ENCODE measurements around the gene G3BP2. TPM values are rescaled to one million over a fixed set of nuclear protein-coding genes. Genes with fewer than 3 reads are reported as not detected.

The G3BP2 gene
- total and polyA plus RNA-seq, 12 donors = 10.6 to 119 (median 87.1) TPM

DNA sequence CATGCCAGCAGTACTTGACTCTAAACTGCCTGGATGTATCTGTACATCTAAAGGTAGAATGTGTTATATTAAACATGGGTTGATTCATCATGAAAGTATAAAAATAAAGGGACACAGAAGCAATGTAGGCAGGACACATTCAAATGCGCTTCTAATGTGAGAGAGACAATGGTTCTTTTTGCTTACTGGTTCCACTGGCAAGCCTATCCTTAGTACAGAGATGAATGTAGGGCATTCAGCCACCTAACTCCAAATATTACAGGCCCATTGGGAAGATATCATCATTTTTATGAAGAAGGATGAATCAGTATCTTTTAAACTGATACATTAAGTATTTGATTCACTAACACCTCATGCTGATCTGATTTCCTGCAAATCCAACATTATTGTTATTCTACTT, 60.9 kb downstream of the G3BP2 start:
- intact Hi-C loops (cut with DNase I) = no loop called here
- no peaks in the 10 kb centered on the region for H3K27me3 ChIP-seq
- ATAC-seq (no peak), DNase-seq (no peak)
- H3K4me1 ChIP-seq = no peaks in the 10 kb centered on the region
- no peak for TF ChIP-seq CTCF (IDR thresholded peaks at IDR 0.05)
- H3K9me3 ChIP-seq = peaks cover 0 to 13% (median 0%) of the 10 kb centered on the region in 11 donors
- no peak overlapping the region for H3K4me3 ChIP-seq
- H3K27ac ChIP-seq = no peak overlapping the region
- no peaks in the 10 kb centered on the region for H3K36me3 ChIP-seq
- 89 to 97% methylated on average over 1 of the region's 1 CpG for WGBS, 2 donors

GRCh38 chr4:75605928-75606327, 67.3 kb downstream of the G3BP2 start:
- Histone ChIP-seq H3K4me3 (no peak overlapping the region), H3K27ac (no peak overlapping the region), H3K36me3 (no peaks in the 10 kb centered on the region), H3K9me3 (no peaks in the 10 kb centered on the region), H3K27me3 (no peaks in the 10 kb centered on the region), H3K4me1 (no peaks in the 10 kb centered on the region)
- DNase-seq (no peak), ATAC-seq (no peak)
- intact Hi-C loops (cut with DNase I) = no loop called here
- no peak for TF ChIP-seq CTCF (IDR thresholded peaks at IDR 0.05)
- 92 to 96% methylated on average over 4 of the region's 4 CpGs for WGBS, 2 donors

GRCh38 chr4:75599647-75600046, 73.6 kb downstream of the G3BP2 start:
- TF ChIP-seq CTCF (IDR thresholded peaks at IDR 0.05) = no peak
- WGBS, 2 donors = 54 to 72% methylated on average over 4 of the region's 4 CpGs
- intact Hi-C loops (cut with DNase I) = no loop called here
- DNase-seq = no peak
- peak in 1 of 8 donors; percentile 57 for ATAC-seq
- no peak overlapping the region for H3K27ac ChIP-seq
- H3K27me3 ChIP-seq = no peaks in the 10 kb centered on the region
- H3K9me3 ChIP-seq = no peaks in the 10 kb centered on the region
- H3K36me3 ChIP-seq = no peaks in the 10 kb centered on the region
- H3K4me3 ChIP-seq = no peak overlapping the region
- H3K4me1 ChIP-seq = no peaks in the 10 kb centered on the region

DNA sequence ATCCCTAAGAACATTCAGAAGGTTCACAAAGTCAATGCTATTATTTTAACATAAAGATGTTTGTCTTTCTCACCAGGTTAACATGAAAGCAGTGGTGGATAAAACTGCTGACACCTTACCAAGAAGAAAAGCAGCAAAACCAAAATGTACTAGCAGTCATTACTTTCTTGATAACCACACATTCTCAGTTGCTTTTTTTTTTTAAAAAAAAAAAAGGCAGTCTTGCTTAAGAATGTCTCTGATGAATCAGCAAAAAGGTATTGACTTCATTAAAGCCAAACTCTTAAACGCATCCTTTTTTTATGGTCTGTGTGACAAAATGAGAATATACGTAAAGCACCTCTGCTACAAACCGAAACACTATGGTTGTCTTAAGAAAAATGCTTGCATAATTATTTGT, 74.8 kb downstream of the G3BP2 start:
- ATAC-seq (no peak), DNase-seq (no peak)
- no peaks in the 10 kb centered on the region for H3K4me1 ChIP-seq
- no peak for TF ChIP-seq CTCF (IDR thresholded peaks at IDR 0.05)
- no peak overlapping the region for H3K4me3 ChIP-seq
- intact Hi-C loops (cut with DNase I) = no loop called here
- H3K27me3 ChIP-seq = no peaks in the 10 kb centered on the region
- no peaks in the 10 kb centered on the region for H3K9me3 ChIP-seq
- no peak overlapping the region for H3K27ac ChIP-seq
- no peaks in the 10 kb centered on the region for H3K36me3 ChIP-seq
- 81 to 85% methylated on average over 3 of the region's 3 CpGs for WGBS, 2 donors

- no peaks in the 10 kb centered on the region for H3K9me3 ChIP-seq
- intact Hi-C loops (cut with DNase I) = no loop called here
- H3K27ac ChIP-seq = no peak overlapping the region
- no peaks in the 10 kb centered on the region for H3K36me3 ChIP-seq
- H3K4me3 ChIP-seq = no peak overlapping the region
- no peaks in the 10 kb centered on the region for H3K4me1 ChIP-seq
- DNase-seq (no peak), ATAC-seq (no peak)
- 74 to 83% methylated on average over 3 of the region's 3 CpGs for WGBS, 2 donors
- TF ChIP-seq CTCF (IDR thresholded peaks at IDR 0.05) = no peak
- H3K27me3 ChIP-seq = no peaks in the 10 kb centered on the region
These were observed 77.2 kb downstream of the G3BP2 start for GRCh38 chr4:75596061-75596460.

Measured in heart right ventricle (tissue), 16 donors.